K562 (cell line): ENCODE data around the gene LRP10.

ENCODE experiments used
- CREM ChIP-seq: IDR thresholded peaks from 2 replicates; pipeline ENCODE4 v1.6.1; 2014; ENCODE audit warnings: antibody characterized with exemption, low read depth
- JUN ChIP-seq, 2 experiments: sonication (generic) in 1 of 2; formaldehyde crosslinking in 1 of 2; IDR thresholded peaks; 2 replicates each; pipeline versions ENCODE4 v1.6.1 to v1.8.0; 2012 to 2022; ENCODE audit warnings: borderline replicate concordance in 2 of 2, mild to moderate bottlenecking in 2 of 2, improper control_type of control experiment in 1 of 2, low read depth in 1 of 2, low read length in 1 of 2, missing genetic modification reagents in 1 of 2
- MEIS2 ChIP-seq: fragments of 450-650 bp; IDR thresholded peaks from 2 replicates; pipeline ENCODE4 v1.6.1; 2014; ENCODE audit warnings: mild to moderate bottlenecking; ENCODE audit not compliant: partially characterized antibody
- ZC3H4 ChIP-seq: sonication (generic); formaldehyde crosslinking; IDR thresholded peaks from 2 replicates; pipeline ENCODE4 v1.9.0; 2021; ENCODE audit warnings: missing genetic modification reagents, borderline replicate concordance

- TF ChIP-seq MEIS2 (no peak), ZC3H4 (CRISPR knock-in tag) (no peak), JUN (IDR thresholded peaks at IDR 0.05; ENCODE audit: borderline replicate concordance, low read depth, low read length) (no peak), JUN (CRISPR knock-in tag; IDR thresholded peaks at IDR 0.05; ENCODE audit: borderline replicate concordance) (no peak), CREM (no peak)
Observed at GRCh38 chr14:22887260-22887989, 15.9 kb downstream of the LRP10 start.
